ENCODE results near the gene RNF126.

The RNF126 gene

GRCh38 chr19:662207-662961 is 630 bp downstream of the RNF126 start:
- no peak for DNase-seq

DNA sequence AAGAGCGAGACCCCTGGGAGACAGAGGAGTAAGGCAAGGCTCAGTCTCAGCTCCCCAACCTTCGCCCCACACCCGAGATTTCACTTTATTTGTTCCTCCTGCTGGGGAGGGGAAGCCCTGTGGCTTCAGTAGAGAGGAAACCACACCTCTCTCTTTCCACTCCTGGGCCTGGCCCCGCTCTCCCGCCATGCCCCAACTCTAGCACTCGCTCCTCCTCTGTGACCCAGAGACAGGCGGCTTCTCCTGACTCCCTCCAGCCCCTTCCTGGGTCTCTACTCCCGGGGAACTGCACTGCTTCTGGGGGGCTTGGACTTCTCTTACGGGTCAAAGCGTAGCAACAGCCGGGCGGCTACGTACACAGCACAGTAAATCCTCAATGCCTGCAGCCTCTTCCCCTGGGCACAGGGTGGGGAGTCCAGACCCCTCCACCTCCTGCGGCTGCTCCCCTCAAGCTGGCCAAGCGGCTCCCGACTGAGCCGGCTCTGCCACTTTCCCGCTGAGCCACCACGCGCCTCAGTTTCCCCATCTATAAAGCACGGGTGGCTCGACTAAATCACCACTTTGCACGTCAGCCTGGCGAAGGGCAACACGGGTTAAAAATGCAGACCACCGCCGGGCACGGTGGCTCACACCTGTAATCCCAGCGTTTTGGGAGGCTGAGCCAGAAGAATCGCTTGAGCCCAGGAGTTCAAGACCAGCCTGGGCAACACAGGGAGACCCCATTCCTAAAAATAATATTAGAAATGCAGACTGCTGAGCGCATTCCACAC is 1.4 kb downstream of the RNF126 start:
- no peak for DNase-seq

- DNase-seq, result no peak
Measured at GRCh38 chr19:660793-661426, 2.1 kb downstream of the RNF126 start.

DNA sequence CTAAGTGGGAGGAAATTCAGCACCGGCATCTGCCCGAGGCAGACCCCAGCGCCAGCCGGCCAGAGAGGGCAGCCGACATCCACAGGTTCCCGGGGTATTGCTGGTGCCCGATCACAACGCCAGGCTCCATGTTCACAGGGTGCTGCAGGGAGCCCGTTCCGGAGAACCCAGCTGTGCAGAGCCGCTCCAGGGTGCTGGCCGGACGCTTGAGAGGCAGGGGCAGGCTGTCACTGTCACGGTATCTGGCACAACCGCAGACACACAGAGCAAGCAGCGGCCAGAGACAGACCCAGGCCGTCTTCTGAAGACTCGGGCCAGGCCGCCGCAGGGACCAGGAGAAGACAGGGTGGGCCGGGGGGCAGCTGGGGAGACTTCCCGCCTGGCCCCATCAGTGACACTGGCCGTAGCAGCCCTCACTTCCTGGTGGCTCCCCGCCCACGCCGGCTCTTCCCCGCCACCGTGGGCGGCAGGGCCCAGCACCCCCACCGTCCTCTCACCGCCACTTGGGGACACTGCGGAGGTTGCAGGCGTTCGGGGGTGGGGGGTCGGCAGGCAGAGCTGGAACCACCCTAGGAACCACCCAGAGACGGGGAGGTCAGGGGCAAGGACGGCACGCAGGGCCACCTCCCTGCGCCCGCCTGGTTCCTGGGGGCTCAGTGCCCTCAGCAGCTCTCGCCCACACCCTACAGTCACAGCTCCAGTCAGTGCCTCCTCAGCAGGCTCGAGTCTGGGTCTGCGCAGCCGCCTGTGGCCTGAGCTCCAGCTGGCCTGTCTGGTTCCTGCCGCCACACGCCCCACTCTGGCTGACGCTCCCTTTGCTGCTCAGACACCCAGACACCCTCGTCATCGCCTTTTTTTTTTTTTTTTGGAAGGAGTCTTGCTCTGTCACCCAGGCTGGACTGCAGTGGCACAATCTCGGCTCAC is 3.8 kb downstream of the RNF126 start:
- DNase-seq, result no peak

GRCh38 chr19:658059-658839 is 4.8 kb downstream of the RNF126 start:
- no peak for DNase-seq

- DNase-seq, result no peak
Measured at GRCh38 chr19:657611-658010, 5.4 kb downstream of the RNF126 start.

GRCh38 chr19:656751-657559 is 6.1 kb downstream of the RNF126 start:
- DNase-seq, result no peak

GRCh38 chr19:655691-656090 is 7.3 kb downstream of the RNF126 start:
- no peak for DNase-seq

GRCh38 chr19:653425-653824 is 9.6 kb downstream of the RNF126 start:
- no peak for DNase-seq

DNA sequence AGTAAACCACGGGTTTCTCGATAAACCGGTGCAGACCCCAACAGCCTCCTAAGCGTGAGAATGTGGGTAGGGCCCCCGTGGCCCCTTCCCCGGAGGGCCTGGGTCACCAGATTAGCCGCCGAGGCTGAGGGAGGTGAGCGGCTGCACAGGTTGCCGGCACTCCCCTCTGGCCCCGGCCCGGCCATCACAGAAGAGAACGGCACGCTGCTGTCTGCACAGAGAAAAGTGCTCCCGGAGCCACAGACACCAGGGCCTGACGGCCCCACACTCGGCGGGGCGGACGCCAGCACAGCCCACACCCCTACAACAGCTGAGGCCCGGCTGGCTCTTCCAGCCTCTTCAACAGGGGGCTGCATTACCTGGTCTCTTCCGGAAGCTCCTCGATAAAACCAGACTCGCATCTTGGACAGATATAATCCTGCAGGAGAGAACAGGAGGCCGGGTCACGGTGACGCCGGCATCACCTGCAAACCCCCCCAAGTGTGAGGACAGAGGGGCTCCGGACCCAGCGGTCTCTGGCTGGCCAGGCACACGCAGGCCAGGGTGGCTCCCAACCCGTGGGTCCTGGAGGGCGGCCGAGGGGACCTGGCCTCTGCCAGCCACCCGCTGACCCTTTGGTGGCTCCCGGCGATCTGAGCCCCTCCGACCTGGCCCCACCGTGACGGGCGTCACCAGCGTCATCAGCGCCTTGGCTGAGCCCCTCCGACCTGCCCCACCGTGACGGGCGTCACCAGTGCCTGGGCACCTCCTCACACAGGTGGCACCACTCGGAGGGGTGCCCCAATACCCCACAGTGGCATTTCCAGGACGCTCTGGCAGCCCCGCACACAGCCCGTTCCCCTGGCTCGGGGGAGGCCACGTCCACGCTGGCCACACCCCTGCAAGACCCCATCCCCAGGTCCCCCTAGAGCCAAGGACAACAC is 10.3 kb downstream of the RNF126 start:
- DNase-seq, result no peak

- no peak for DNase-seq
Measured at GRCh38 chr19:651991-652390, 11.0 kb downstream of the RNF126 start.

GRCh38 chr19:651114-651818 is 11.7 kb downstream of the RNF126 start:
- DNase-seq, result no peak

- DNase-seq, result no peak
Measured at GRCh38 chr19:650121-650520, 12.9 kb downstream of the RNF126 start.

DNA sequence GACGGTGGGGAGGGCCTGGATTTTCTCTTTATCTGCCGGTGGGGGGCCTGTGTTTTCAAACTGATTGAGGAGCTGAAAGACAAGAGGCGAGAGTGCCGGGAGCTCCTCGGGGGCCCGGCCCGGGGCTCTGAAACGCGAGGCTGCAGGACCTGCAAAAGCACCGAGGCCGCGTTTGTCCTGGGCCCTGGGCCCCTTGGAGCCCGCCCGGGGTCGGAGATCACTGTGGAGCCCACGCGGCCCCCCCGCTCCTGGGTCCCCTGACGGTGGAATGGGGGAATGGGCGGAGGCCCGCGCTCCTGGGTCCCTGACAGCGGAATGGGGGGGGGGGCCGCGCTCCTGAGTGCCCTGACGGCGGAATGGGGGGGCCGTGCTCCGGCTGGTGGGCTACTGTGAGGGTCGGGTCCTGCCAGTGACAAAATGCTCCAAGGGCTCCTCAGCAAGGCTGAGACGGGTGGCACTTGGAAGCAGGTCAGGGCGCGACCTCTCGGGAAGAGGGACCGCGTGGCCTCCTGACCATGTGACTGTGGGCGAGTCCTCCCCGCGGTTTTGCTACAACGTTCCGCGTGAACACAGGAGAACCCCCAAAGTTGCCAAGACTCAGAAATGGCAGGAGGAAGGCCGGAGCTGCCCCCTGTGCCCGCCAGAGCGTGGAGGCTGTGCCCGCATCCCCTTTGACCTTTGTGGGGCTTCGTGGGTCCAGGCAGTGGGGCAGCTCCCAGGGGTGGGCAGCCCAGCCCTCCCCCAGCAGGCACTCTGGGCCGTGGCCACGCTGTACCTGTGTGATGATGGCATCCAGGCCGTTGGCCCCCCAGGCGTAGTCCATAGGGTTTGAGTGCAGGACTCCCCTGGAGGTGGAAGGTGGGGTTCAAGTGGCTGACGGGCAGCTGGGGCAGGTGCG is 13.9 kb downstream of the RNF126 start:
- no peak for DNase-seq

DNA sequence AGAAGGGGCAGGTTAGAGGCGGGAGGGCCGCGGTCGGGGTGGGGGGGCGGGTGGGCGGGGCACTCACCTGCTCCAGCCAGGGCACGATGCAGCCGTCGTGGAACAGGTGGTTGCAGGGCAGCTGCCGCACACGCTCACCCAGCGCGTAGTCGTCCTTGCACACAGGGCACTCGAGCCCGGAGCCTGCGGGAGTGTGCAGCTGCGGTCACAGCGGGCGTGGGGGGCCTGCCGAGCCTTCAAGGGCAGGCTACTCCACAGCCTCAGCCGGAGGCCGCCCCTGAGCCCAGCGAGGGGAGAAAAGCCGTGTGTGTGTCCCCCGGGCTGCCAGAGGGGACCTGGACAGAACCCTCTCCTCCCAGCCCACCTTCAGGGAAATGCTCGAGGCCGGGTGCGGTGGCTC is 14.7 kb downstream of the RNF126 start:
- no peak for DNase-seq

- no peak for DNase-seq
Measured at GRCh38 chr19:647566-648284, 15.3 kb downstream of the RNF126 start.

DNA sequence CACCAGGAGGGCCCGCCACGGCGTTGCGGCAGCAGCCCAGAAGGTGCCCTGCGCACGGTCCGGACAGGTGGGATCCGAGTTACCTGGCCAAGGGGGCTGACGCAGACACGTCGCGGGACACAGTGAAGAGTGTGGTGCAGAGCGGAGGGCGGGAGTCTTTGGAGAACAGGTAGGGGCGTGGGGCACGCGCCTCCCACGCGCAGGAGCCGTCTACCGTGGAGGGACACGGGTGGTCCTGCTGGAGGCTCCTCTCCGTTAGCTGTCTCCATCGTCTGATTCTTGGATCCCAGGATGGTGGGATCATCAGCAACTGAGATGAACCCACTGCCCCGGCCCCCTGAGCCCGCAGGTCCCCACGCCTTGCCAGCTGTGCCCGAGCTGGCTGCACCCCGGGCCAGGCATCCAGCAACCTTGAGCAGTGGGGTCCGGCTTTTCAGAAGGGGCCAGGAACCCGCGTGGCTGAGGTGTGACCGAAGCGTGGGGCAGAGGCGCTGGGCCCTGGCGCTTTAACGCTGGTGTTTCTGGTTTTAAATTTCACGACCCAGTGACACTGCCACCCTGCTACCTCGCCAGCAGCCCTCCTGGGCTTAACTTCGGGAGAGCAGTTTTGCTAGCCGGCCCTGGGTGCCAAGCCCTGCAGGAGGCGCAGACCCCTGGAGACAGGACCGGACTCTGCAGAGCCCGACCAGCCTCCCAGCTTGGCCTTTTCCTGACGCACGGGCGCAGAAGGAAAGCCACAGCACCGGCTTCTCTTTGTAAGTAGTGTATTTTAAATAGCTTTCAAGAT is 16.0 kb downstream of the RNF126 start:
- no peak for DNase-seq
